Breast epithelium (tissue), 3 donors: ENCODE results near the gene NUDT12.

Source experiments
- CTCF ChIP-seq, 3 donors: fragments of 450-650 bp; IDR thresholded peaks; one replicate each; pipeline ENCODE4 v1.5.1; 2016 to 2017; ENCODE audit warnings: antibody characterized with exemption in 3 of 3, mild to moderate bottlenecking in 3 of 3, moderate library complexity in 3 of 3
- POLR2A ChIP-seq: fragments of 450-650 bp; IDR thresholded peaks from one replicate; pipeline ENCODE4 v1.6.1; 2016; ENCODE audit warnings: antibody characterized with exemption, mild to moderate bottlenecking, moderate library complexity
- POLR2AphosphoS5 ChIP-seq, 3 donors: sonication (generic); formaldehyde crosslinking; IDR thresholded peaks; one replicate each; pipeline ENCODE4 v1.6.1; 2017; ENCODE audit warnings: antibody characterized with exemption in 3 of 3

GRCh38 chr5:103546858-103547257 lies 15.7 kb downstream of the NUDT12 start:
- no peak for TF ChIP-seq CTCF (IDR thresholded peaks at IDR 0.05)
- no peak for TF ChIP-seq POLR2A
- no peak for TF ChIP-seq POLR2AphosphoS5 (IDR thresholded peaks at IDR 0.05)
